Sigmoid colon (tissue), 7 donors: ENCODE results near the gene MUC22. TPM values are rescaled to one million over a fixed set of nuclear protein-coding genes. Genes with fewer than 3 reads are reported as not detected.
"Not testable (repeated sequence)": the region's sequence is repeated elsewhere in the genome, so short reads cannot be mapped to it uniquely, and the experiment has no call there.

Experiments used
- DNase-seq: peaks from one replicate; pipeline ENCODE4 v3.0.0-alpha.2; 2019
- H3K27ac ChIP-seq, 4 donors: fragments of 200-600 bp; sonication (generic); one replicate each; pipeline ENCODE4 v1.5.1; 2016 to 2019; ENCODE audit warnings: mild to moderate bottlenecking in 1 of 4
- H3K27me3 ChIP-seq, 3 donors: fragments of 200-600 bp; sonication (generic); one replicate each; pipeline ENCODE4 v1.5.1; 2019; ENCODE audit warnings: mild to moderate bottlenecking in 1 of 3
- H3K36me3 ChIP-seq, 4 donors: fragments of 200-600 bp; sonication (generic); one replicate each; pipeline ENCODE4 v1.5.1; 2016 to 2019
- H3K4me1 ChIP-seq, 4 donors: fragments of 200-600 bp; sonication (generic); one replicate each; pipeline ENCODE4 v1.5.1; 2017 to 2019
- H3K4me3 ChIP-seq, 4 donors: fragments of 200-600 bp; sonication (generic); one replicate each; pipeline ENCODE4 v1.5.1; 2017 to 2019; ENCODE audit warnings: mild to moderate bottlenecking in 2 of 4, moderate library complexity in 1 of 4
- H3K9me3 ChIP-seq, 4 donors: fragments of 200-600 bp in 3 of 4; sonication (generic) in 3 of 4; one replicate each; pipeline versions ENCODE4 v1.5.1 to v1.6.1; 2013 to 2019
- CTCF ChIP-seq, 4 experiments: fragments of 450-650 bp in 3 of 4; fragments of 200-600 bp in 1 of 4; IDR thresholded peaks; one replicate each; pipeline ENCODE4 v1.5.1; 2016 to 2019; ENCODE audit warnings: antibody characterized with exemption in 4 of 4, mild to moderate bottlenecking in 3 of 4, moderate library complexity in 2 of 4
- EP300 ChIP-seq, 4 donors: sonication (generic); formaldehyde crosslinking; IDR thresholded peaks; one replicate each; pipeline ENCODE4 v1.6.1; 2017; ENCODE audit warnings: antibody characterized with exemption in 4 of 4
- POLR2A ChIP-seq, 2 donors: fragments of 450-650 bp; IDR thresholded peaks; one replicate each; pipeline ENCODE4 v1.6.1; 2016; ENCODE audit warnings: antibody characterized with exemption in 2 of 2, mild to moderate bottlenecking in 2 of 2, moderate library complexity in 2 of 2
- POLR2AphosphoS5 ChIP-seq, 4 donors: sonication (generic); formaldehyde crosslinking; IDR thresholded peaks; one replicate each; pipeline ENCODE4 v1.6.1; 2017; ENCODE audit warnings: antibody characterized with exemption in 4 of 4
- WGBS, 2 donors: extraction: QIAGEN DNeasy Blood & Tissue Kit; methylation state at CpG; one replicate each; pipeline ENCODE4 v1.1.7; 2013; 5-methylcytosine and 5-hydroxymethylcytosine counted together
- intact Hi-C: fragments of 100-400 bp; cut with DNase I; formaldehyde crosslinking; loops from one replicate; pipeline ENCODE4 v1.15.1; 2023
- polyA plus RNA-seq, 3 donors: library from polyadenylated mRNA; stranded (reverse); fragments of 200-250 nt; gene quantifications; one replicate each; pipeline ENCODE4 v1.2.3, GENCODE V29; 2013
- total RNA-seq, 4 donors: library from RNA; depleted of rRNA; stranded (reverse); fragments of >200 nt; gene quantifications; one replicate each; pipeline ENCODE4 v1.1.0, GENCODE V29; 2016
- donor health status: healthy with polysubstance abuse.
- donor health status: Bipolar disorder and iron deficiency.
- donor health status: healthy.

MUC22 gene
- total and polyA plus RNA-seq, 7 donors: not detected

- WGBS, 2 donors: 93 to 95% methylated on average over 6 of the region's 6 CpGs
- no peak overlapping the region for H3K27ac ChIP-seq
- H3K4me1 ChIP-seq: no peaks in the 10 kb centered on the region
- no peak overlapping the region for H3K4me3 ChIP-seq
- H3K36me3 ChIP-seq: no peaks in the 10 kb centered on the region
- no peaks in the 10 kb centered on the region for H3K9me3 ChIP-seq
- intact Hi-C loops: loop anchor here (10.0 kb wide), 1 partner anchor 105 kb away; the partner anchor contains the start of gene MUCL3
- no peak for DNase-seq
- no peak for TF ChIP-seq CTCF (IDR thresholded peaks at IDR 0.05)
- no peak for TF ChIP-seq POLR2AphosphoS5 (IDR thresholded peaks at IDR 0.05)
- TF ChIP-seq POLR2A (IDR thresholded peaks at IDR 0.05): no peak
- no peak for TF ChIP-seq EP300 (IDR thresholded peaks at IDR 0.05)
- H3K27me3 ChIP-seq: peaks cover 0 to 15% (median 14%) of the 10 kb centered on the region in 3 donors
These were observed 39.2 kb downstream of the MUC22 start for GRCh38 chr6:31049518-31049917.

- H3K4me1 ChIP-seq, H3K36me3 ChIP-seq, DNase-seq, H3K27ac ChIP-seq, intact Hi-C loops, H3K4me3 ChIP-seq, H3K9me3 ChIP-seq, H3K27me3 ChIP-seq: not testable (repeated sequence)
- WGBS, 2 donors: 86 to 89% methylated on average over 4 of the region's 4 CpGs
These were observed 42.9 kb downstream of the MUC22 start for GRCh38 chr6:31053187-31053586.

- Histone ChIP-seq H3K27ac (no peak overlapping the region), H3K9me3 (no peaks in the 10 kb centered on the region), H3K4me1 (peaks cover 0 to 8% (median 0%) of the 10 kb centered on the region in 4 donors), H3K27me3 (peaks cover 0 to 8% (median 0%) of the 10 kb centered on the region in 3 donors), H3K36me3 (no peaks in the 10 kb centered on the region), H3K4me3 (no peak overlapping the region)
- TF ChIP-seq POLR2AphosphoS5 (IDR thresholded peaks at IDR 0.05) (no peak), POLR2A (IDR thresholded peaks at IDR 0.05) (no peak), EP300 (IDR thresholded peaks at IDR 0.05) (no peak), CTCF (IDR thresholded peaks at IDR 0.05) (no peak)
- WGBS, 2 donors: 18 to 25% methylated on average over 8 of the region's 8 CpGs
- DNase-seq: no peak
- intact Hi-C loops: no loop called here
These were observed 43.6 kb downstream of the MUC22 start for GRCh38 chr6:31053873-31054272.

- Histone ChIP-seq H3K9me3 (no peaks in the 10 kb centered on the region), H3K27me3 (peaks cover 0 to 8% (median 0%) of the 10 kb centered on the region in 3 donors), H3K36me3 (no peaks in the 10 kb centered on the region), H3K4me1 (peaks cover 0 to 8% (median 0%) of the 10 kb centered on the region in 4 donors), H3K27ac (no peak overlapping the region), H3K4me3 (no peak overlapping the region)
- 88 to 89% methylated on average over 4 of the region's 4 CpGs for WGBS, 2 donors
- DNase-seq: no peak
- intact Hi-C loops: no loop called here
- no peak for TF ChIP-seq EP300 (IDR thresholded peaks at IDR 0.05)
- no peak for TF ChIP-seq POLR2A (IDR thresholded peaks at IDR 0.05)
- no peak for TF ChIP-seq CTCF (IDR thresholded peaks at IDR 0.05)
- TF ChIP-seq POLR2AphosphoS5 (IDR thresholded peaks at IDR 0.05): no peak
These were observed 45.2 kb downstream of the MUC22 start for GRCh38 chr6:31055441-31055840.

GRCh38 chr6:31057426-31058003 lies 47.2 kb downstream of the MUC22 start:
- 46 to 67% methylated on average over 4 of the region's 4 CpGs for WGBS, 2 donors
- Histone ChIP-seq H3K4me1 (peaks cover 0 to 8% (median 0%) of the 10 kb centered on the region in 4 donors), H3K36me3 (no peaks in the 10 kb centered on the region), H3K4me3 (no peak overlapping the region), H3K9me3 (no peaks in the 10 kb centered on the region), H3K27ac (no peak overlapping the region), H3K27me3 (peaks cover 0 to 10% (median 8%) of the 10 kb centered on the region in 3 donors)
- intact Hi-C loops: no loop called here
- TF ChIP-seq POLR2A (IDR thresholded peaks at IDR 0.05) (no peak), POLR2AphosphoS5 (IDR thresholded peaks at IDR 0.05) (no peak), CTCF (IDR thresholded peaks at IDR 0.05) (no peak), EP300 (IDR thresholded peaks at IDR 0.05) (no peak)
- no peak for DNase-seq
